GM12878 (cell line): ENCODE data around the gene FOXB2. TPM values are rescaled to one million over a fixed set of nuclear protein-coding genes. Genes with fewer than 3 reads are reported as not detected.

Source experiments
- ATAC-seq: fragments of 200-7000 bp; cut with Tn5 transposase; 3 replicates; pipeline ENCODE4 v1.9.1; 2020; ENCODE audit warnings: mild to moderate bottlenecking, moderate library complexity
- BruUV-seq: library from RNA; stranded (reverse); fragments of 400-500 nt; replicated peaks from 2 replicates; lab custom pipeline; 2021; lab: Mats Ljungman, UMichigan
- CTCF ChIA-PET: fragments of 300-600 bp; sonication (Branson Sonifier 250); formaldehyde crosslinking; extraction: SDS; loops from one replicate; lab custom pipeline; 2021; ENCODE audit warnings: inconsistent platforms; lab: Yijun Ruan, JAX
- POLR2A ChIA-PET: fragments of 350-600 bp; formaldehyde crosslinking; extraction: SDS; loops from one replicate; lab custom pipeline; 2021; ENCODE audit warnings: inconsistent platforms; lab: Charles Lee
- RAD21 ChIA-PET: fragments of 300-600 bp; sonication (Branson Sonifier 250); formaldehyde crosslinking; loops from one replicate; lab custom pipeline; 2023; ENCODE audit warnings: antibody characterized with exemption; ENCODE audit not compliant: unreplicated experiment; lab: Charles Lee
- SMC1A ChIA-PET: fragments of 300-600 bp; sonication (Branson Sonifier 250); formaldehyde crosslinking; loops from one replicate; lab custom pipeline; 2023; ENCODE audit not compliant: unreplicated experiment, uncharacterized antibody; lab: Charles Lee
- DNase-seq: peaks from one replicate; pipeline ENCODE4 v3.0.0-alpha.2; 2011; ENCODE audit warnings: low read depth, low spot score
- FAIRE-seq: peaks from 3 replicates; lab custom pipeline; 2011; peaks lifted over from hg19 to GRCh38; lab: Jason Lieb, UNC
- H2AFZ ChIP-seq: 2 replicates; pipeline ENCODE4 v1.6.0; 2011; ENCODE audit warnings: low read depth, low read length, control low read depth; ENCODE audit not compliant: control insufficient read depth
- H3K27ac ChIP-seq: 2 replicates; pipeline ENCODE4 v1.5.1; 2011; ENCODE audit warnings: control low read depth; ENCODE audit not compliant: control insufficient read depth, insufficient read depth
- H3K27me3 ChIP-seq, 2 experiments: replicated peaks in 1 of 2; 2 replicates each; pipeline versions ENCODE4 v1.6.0 to v1.6.1; 2011; ENCODE audit warnings: low read length in 1 of 2; ENCODE audit not compliant: control insufficient read depth in 2 of 2, insufficient read depth in 2 of 2
- H3K36me3 ChIP-seq, 2 experiments: 2 replicates each; pipeline ENCODE4 v1.5.1; 2011; ENCODE audit warnings: low read length in 1 of 2; ENCODE audit not compliant: control insufficient read depth in 2 of 2, insufficient read depth in 2 of 2
- H3K4me1 ChIP-seq: 2 replicates; pipeline ENCODE4 v1.6.1; 2011; ENCODE audit warnings: mild to moderate bottlenecking, low read length, moderate library complexity, mixed read lengths; ENCODE audit not compliant: control insufficient read depth, insufficient read depth
- H3K4me2 ChIP-seq: 2 replicates; pipeline ENCODE4 v1.6.0; 2011; ENCODE audit warnings: control low read depth; ENCODE audit not compliant: control insufficient read depth, insufficient read depth
- H3K4me3 ChIP-seq: fragments of 200-600 bp; sonication (generic); 2 replicates; pipeline ENCODE4 v1.5.1; 2016
- H3K79me2 ChIP-seq: 2 replicates; pipeline ENCODE4 v1.6.0; 2011; ENCODE audit warnings: low read length; ENCODE audit not compliant: control insufficient read depth, insufficient read depth
- H3K9ac ChIP-seq: 2 replicates; pipeline ENCODE4 v1.8.0; 2011; ENCODE audit warnings: low read length, control low read depth, mixed read lengths; ENCODE audit not compliant: control insufficient read depth, insufficient read depth
- H3K9me3 ChIP-seq: replicated peaks from 3 replicates; pipeline ENCODE4 v1.5.1; 2011; ENCODE audit warnings: mild to moderate bottlenecking, low read length; ENCODE audit not compliant: control insufficient read depth, insufficient read depth
- H4K20me1 ChIP-seq: 2 replicates; pipeline ENCODE4 v1.6.0; 2011; ENCODE audit not compliant: control insufficient read depth, insufficient read depth
- CHD4 ChIP-seq: fragments of 200-600 bp; sonication (generic); IDR thresholded peaks from 2 replicates; pipeline ENCODE4 v1.6.1; 2016; ENCODE audit warnings: mild to moderate bottlenecking
- GABPA ChIP-seq: IDR thresholded peaks from 2 replicates; pipeline ENCODE4 v1.6.1; 2014; ENCODE audit warnings: antibody characterized with exemption, low read depth, mild to moderate bottlenecking, inconsistent platforms
- HCFC1 ChIP-seq: fragments of 150-350 bp; IDR thresholded peaks from 2 replicates; pipeline ENCODE4 v1.6.1; 2014; ENCODE audit warnings: low read length
- IRF5 ChIP-seq: fragments of 450-650 bp; IDR thresholded peaks from 2 replicates; pipeline ENCODE4 v1.6.1; 2017; ENCODE audit warnings: borderline replicate concordance
- MYB ChIP-seq: fragments of 150-350 bp; IDR thresholded peaks from 2 replicates; pipeline ENCODE4 v1.6.1; 2014; ENCODE audit warnings: mild to moderate bottlenecking, low read depth, low read length, borderline replicate concordance
- NFIC ChIP-seq: IDR thresholded peaks from 2 replicates; pipeline ENCODE4 v1.6.1; 2012; ENCODE audit warnings: low read depth, mild to moderate bottlenecking, inconsistent platforms, low read length, moderate library complexity
- PKNOX1 ChIP-seq: fragments of 450-650 bp; IDR thresholded peaks from 2 replicates; pipeline ENCODE4 v1.6.1; 2016; ENCODE audit warnings: mild to moderate bottlenecking
- SREBF2 ChIP-seq: IDR thresholded peaks from 2 replicates; pipeline ENCODE4 v1.6.1; 2012; ENCODE audit warnings: mild to moderate bottlenecking, low read length
- YBX1 ChIP-seq: fragments of 450-650 bp; IDR thresholded peaks from 2 replicates; pipeline ENCODE4 v1.6.1; 2016; ENCODE audit warnings: antibody characterized with exemption
- ZBTB33 ChIP-seq: fragments of 450-650 bp; IDR thresholded peaks from 2 replicates; pipeline ENCODE4 v1.6.1; 2017; ENCODE audit warnings: mild to moderate bottlenecking
- WGBS: methylation state at CpG from one replicate; pipeline ENCODE4 v1.1.6; 2016; ENCODE audit warnings: low lambda C conversion rate; ENCODE audit not compliant: insufficient replicate concordance, insufficient coverage; ENCODE audit errors: missing lambda C conversion rate; 5-methylcytosine and 5-hydroxymethylcytosine counted together
- in situ Hi-C: fragments of 300-500 bp; cut with MboI; formaldehyde crosslinking; loops from 9 replicates; pipeline ENCODE4 v1.14.3; 2018; ENCODE audit warnings: mixed read lengths
- intact Hi-C: fragments of 100-400 bp; cut with micrococcal nuclease; formaldehyde crosslinking; loops from one replicate; pipeline ENCODE4 v1.14.2; 2022; ENCODE audit not compliant: unreplicated experiment
- polyA plus RNA-seq, 11 experiments: library from polyadenylated mRNA; depleted of rRNA in 4 of 11; unstranded in 6 of 11; stranded (reverse) in 5 of 11; fragments of >200 nt; fragmentation: Nextera tagmentation in 4 of 11; fragmentation: Illumina TruSeq in 1 of 11; extraction: Ambion mirVana in 4 of 11; extraction: Trizol in 1 of 11; gene quantifications; 1 replicate in 1 of 11; 2 replicates in 10 of 11; pipeline versions ENCODE4 v1.2.1 to v1.2.3, GENCODE V29; 2011 to 2016; ENCODE audit warnings: inconsistent platforms in 2 of 11, missing spikeins in 2 of 11, low read depth in 1 of 11
- total RNA-seq, 4 experiments: library from RNA; depleted of rRNA in 3 of 4; stranded (reverse); fragments of >200 nt in 3 of 4; fragmentation: Illumina TruSeq in 1 of 4; extraction: Trizol in 1 of 4; gene quantifications; 2 replicates each; pipeline versions ENCODE4 v1.2.1 to v1.2.3, GENCODE V29; 2013 to 2021
- TF ChIP-seq, protein P1 (sequence below): IDR thresholded peaks from 2 replicates; pipeline ENCODE4 v1.6.1; 2011; ENCODE audit warnings: low read depth, mild to moderate bottlenecking, low read length, moderate library complexity, borderline replicate concordance; ENCODE audit errors: extremely low read depth
- TF ChIP-seq, protein P2 (sequence below): fragments of 450-650 bp; IDR thresholded peaks from 2 replicates; pipeline ENCODE4 v1.6.1; 2014; ENCODE audit warnings: mild to moderate bottlenecking

Gene FOXB2
- total and polyA plus RNA-seq, 10 of the 15 experiments (the other 5 are each of a cell fraction or from before 2014, with no cell fraction given) = not detected

GRCh38 chr9:77015327-77016048, 4.0 kb upstream of the FOXB2 start:
- Histone ChIP-seq H2AFZ (no peak overlapping the region), H3K79me2 (no peaks in the 10 kb centered on the region), H3K9ac (no peak overlapping the region), H4K20me1 (no peaks in the 10 kb centered on the region), H3K36me3 (no peaks in the 10 kb centered on the region), H3K27me3 (peaks cover 14 to 25% of the 10 kb centered on the region in 2 experiments), H3K4me3 (no peak overlapping the region), H3K4me1 (no peaks in the 10 kb centered on the region), H3K9me3 (no peaks in the 10 kb centered on the region; the same call in 2 of the 3 replicates), H3K4me2 (no peak overlapping the region), H3K27ac (no peak overlapping the region)
- ATAC-seq (no peak), DNase-seq (no peak), FAIRE-seq (no peak)
- ChIA-PET POLR2A (no interaction called here), CTCF (interaction anchor here (0.6 to 1.5 kb wide), 2 partner anchors 10 to 20 kb away, joined by 3 to 4 read pairs; no protein-coding TSS in a partner anchor), RAD21 (no interaction called here), SMC1A (no interaction called here)
- in situ Hi-C loops = no loop called here
- intact Hi-C loops = no loop called here
- TF ChIP-seq, protein P1, sequence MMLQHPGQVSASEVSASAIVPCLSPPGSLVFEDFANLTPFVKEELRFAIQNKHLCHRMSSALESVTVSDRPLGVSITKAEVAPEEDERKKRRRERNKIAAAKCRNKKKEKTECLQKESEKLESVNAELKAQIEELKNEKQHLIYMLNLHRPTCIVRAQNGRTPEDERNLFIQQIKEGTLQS = no peak
- TF ChIP-seq MYB (no peak), YBX1 (no peak), CHD4 (no peak), IRF5 (no peak), ZBTB33 (no peak), SREBF2 (no peak), PKNOX1 (no peak), NFIC (no peak), GABPA (no peak), HCFC1 (no peak)
- TF ChIP-seq, protein P2, sequence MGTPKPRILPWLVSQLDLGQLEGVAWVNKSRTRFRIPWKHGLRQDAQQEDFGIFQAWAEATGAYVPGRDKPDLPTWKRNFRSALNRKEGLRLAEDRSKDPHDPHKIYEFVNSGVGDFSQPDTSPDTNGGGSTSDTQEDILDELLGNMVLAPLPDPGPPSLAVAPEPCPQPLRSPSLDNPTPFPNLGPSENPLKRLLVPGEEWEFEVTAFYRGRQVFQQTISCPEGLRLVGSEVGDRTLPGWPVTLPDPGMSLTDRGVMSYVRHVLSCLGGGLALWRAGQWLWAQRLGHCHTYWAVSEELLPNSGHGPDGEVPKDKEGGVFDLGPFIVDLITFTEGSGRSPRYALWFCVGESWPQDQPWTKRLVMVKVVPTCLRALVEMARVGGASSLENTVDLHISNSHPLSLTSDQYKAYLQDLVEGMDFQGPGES = no peak
- BruUV-seq = no TSS peak
- WGBS = 26% methylated on average over 31 of the region's 31 CpGs
